Breast epithelium (tissue), 4 donors: Measurements from ENCODE around the gene PDK4. TPM values are rescaled to one million over a fixed set of nuclear protein-coding genes. Genes with fewer than 3 reads are reported as not detected.
A peak's percentile ranks its signal among the peaks of the same experiment; 100 is the strongest.

Source experiments
- DNase-seq, 2 donors: peaks; one replicate each; pipeline ENCODE4 v3.0.0-alpha.2; 2019; ENCODE audit warnings: low spot score in 2 of 2
- H3K27ac ChIP-seq, 2 donors: fragments of 200-600 bp; sonication (generic) in 1 of 2; one replicate each; pipeline ENCODE4 v1.5.1; 2016 to 2019; ENCODE audit warnings: mild to moderate bottlenecking in 1 of 2
- H3K27me3 ChIP-seq, 2 donors: fragments of 200-600 bp; sonication (generic) in 1 of 2; one replicate each; pipeline versions ENCODE4 v1.5.1 to v1.6.0; 2017 to 2019; ENCODE audit warnings: control low read depth in 1 of 2, mild to moderate bottlenecking in 1 of 2
- H3K36me3 ChIP-seq: fragments of 200-600 bp; one replicate; pipeline ENCODE4 v1.5.1; 2019
- H3K4me1 ChIP-seq, 2 donors: fragments of 200-600 bp; sonication (generic); one replicate each; pipeline ENCODE4 v1.5.1; 2016 to 2019; ENCODE audit warnings: control low read depth in 1 of 2
- H3K4me3 ChIP-seq, 3 donors: fragments of 200-600 bp; sonication (generic); 1 replicate in 2 of 3; 2 replicates in 1 of 3; pipeline ENCODE4 v1.5.1; 2016 to 2019; ENCODE audit warnings: mild to moderate bottlenecking in 3 of 3, moderate library complexity in 2 of 3
- H3K9me3 ChIP-seq, 2 donors: fragments of 200-600 bp; sonication (generic) in 1 of 2; one replicate each; pipeline ENCODE4 v1.5.1; 2016 to 2019; ENCODE audit warnings: control low read depth in 1 of 2
- POLR2A ChIP-seq: fragments of 450-650 bp; IDR thresholded peaks from one replicate; pipeline ENCODE4 v1.6.1; 2016; ENCODE audit warnings: antibody characterized with exemption, mild to moderate bottlenecking, moderate library complexity
- POLR2AphosphoS5 ChIP-seq, 3 donors: sonication (generic); formaldehyde crosslinking; IDR thresholded peaks; one replicate each; pipeline ENCODE4 v1.6.1; 2017; ENCODE audit warnings: antibody characterized with exemption in 3 of 3
- intact Hi-C: fragments of 100-400 bp; cut with DNase I; formaldehyde crosslinking; loops from one replicate; pipeline ENCODE4 v1.15.1; 2023; ENCODE audit warnings: low total_unique reads
- total RNA-seq, 3 donors: library from RNA; depleted of rRNA; stranded (reverse); fragments of >200 nt; gene quantifications; one replicate each; pipeline ENCODE4 v1.1.0, GENCODE V29; 2016
- TF ChIP-seq, protein P1 (sequence below), 3 donors: fragments of 450-650 bp; IDR thresholded peaks; one replicate each; pipeline ENCODE4 v1.5.1; 2016 to 2017; ENCODE audit warnings: antibody characterized with exemption in 3 of 3, mild to moderate bottlenecking in 3 of 3, moderate library complexity in 3 of 3

Gene PDK4
- total RNA-seq, 3 donors from 2014 or later, result 507 to 797 (median 729) TPM

DNA sequence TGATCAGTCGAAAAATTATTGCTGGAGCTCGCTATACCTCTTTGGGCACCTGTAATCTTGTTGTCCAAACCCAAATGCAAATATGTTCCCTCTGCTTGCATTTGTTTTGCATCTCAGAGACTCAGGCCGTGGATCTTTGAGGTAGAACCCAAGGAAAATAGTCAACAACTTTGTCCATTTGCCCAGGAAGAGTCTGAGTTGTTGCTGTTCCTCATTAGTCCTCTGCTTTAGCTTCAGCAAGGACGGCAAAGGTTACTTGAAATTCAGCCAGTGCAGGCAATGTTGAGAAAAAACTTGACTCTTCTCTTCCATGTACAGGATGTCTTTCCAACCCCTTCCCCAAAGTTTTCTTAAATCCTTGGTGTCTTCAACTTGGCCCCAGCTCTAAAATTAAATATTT is 45.8 kb downstream of the PDK4 start:
- no peaks in the 10 kb centered on the region for H3K36me3 ChIP-seq
- peak overlapping the region in 2 of 3 donors; percentile 26 to 54 for H3K4me3 ChIP-seq
- H3K27me3 ChIP-seq, result no peaks in the 10 kb centered on the region
- peaks cover 16 to 18% of the 10 kb centered on the region in 2 donors for H3K4me1 ChIP-seq
- no peak for DNase-seq
- intact Hi-C loops, result loop anchor here (5.0 kb wide), 1 partner anchor 47 kb away; the partner anchor contains the start of gene PDK4
- no peaks in the 10 kb centered on the region for H3K9me3 ChIP-seq
- no peak for TF ChIP-seq POLR2AphosphoS5 (IDR thresholded peaks at IDR 0.05)
- H3K27ac ChIP-seq, result peak overlapping the region; percentile 97 to 98

DNA sequence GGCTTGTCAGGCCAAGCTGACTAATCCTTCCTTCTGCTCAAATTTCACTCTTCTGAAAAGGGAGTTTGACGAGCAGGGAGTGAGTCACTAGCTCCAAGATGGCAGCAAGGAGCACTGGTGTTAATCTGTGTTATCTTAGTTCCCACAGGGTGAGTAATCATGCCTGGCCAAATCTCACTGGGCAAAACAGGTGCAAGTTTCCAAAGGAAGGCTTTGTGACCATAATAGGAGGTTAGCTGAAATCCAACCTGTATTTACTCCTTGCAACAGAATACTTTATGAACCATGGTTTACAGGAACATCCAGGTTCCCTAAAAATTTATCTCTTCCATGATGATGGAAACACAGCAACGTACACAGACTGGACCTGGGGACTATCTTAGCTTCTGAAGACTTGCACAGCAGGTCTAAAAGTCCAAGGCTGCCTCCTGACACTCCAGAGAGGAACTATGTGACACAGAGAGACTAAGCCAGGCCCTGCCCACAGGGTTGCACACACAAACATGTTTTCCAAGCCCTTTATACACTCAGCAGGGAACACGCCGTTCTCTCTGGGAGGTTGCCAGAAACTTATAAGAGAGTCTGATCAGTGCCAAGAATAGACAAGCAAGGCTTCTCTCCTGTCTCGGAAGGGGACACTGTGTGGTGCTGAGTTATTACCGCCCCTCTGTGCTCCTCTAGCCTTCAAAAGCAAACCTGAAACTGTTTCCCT is 46.3 kb downstream of the PDK4 start:
- peak overlapping the region in 2 of 3 donors; percentile 26 to 54 for H3K4me3 ChIP-seq
- no peaks in the 10 kb centered on the region for H3K27me3 ChIP-seq
- TF ChIP-seq, protein P1, sequence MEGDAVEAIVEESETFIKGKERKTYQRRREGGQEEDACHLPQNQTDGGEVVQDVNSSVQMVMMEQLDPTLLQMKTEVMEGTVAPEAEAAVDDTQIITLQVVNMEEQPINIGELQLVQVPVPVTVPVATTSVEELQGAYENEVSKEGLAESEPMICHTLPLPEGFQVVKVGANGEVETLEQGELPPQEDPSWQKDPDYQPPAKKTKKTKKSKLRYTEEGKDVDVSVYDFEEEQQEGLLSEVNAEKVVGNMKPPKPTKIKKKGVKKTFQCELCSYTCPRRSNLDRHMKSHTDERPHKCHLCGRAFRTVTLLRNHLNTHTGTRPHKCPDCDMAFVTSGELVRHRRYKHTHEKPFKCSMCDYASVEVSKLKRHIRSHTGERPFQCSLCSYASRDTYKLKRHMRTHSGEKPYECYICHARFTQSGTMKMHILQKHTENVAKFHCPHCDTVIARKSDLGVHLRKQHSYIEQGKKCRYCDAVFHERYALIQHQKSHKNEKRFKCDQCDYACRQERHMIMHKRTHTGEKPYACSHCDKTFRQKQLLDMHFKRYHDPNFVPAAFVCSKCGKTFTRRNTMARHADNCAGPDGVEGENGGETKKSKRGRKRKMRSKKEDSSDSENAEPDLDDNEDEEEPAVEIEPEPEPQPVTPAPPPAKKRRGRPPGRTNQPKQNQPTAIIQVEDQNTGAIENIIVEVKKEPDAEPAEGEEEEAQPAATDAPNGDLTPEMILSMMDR (IDR thresholded peaks at IDR 0.05), result no peak
- TF ChIP-seq POLR2AphosphoS5 (IDR thresholded peaks at IDR 0.05) (peak; percentile 88 to 95 (median 95)), POLR2A (peak; percentile 29)
- intact Hi-C loops, result loop anchor here (5.0 kb wide), 1 partner anchor 47 kb away; the partner anchor contains the start of gene PDK4
- peaks cover 16 to 18% of the 10 kb centered on the region in 2 donors for H3K4me1 ChIP-seq
- no peaks in the 10 kb centered on the region for H3K9me3 ChIP-seq
- H3K27ac ChIP-seq, result peak overlapping the region; percentile 97 to 98
- H3K36me3 ChIP-seq, result no peaks in the 10 kb centered on the region
- DNase-seq, result peak; percentile 86 to 97

DNA sequence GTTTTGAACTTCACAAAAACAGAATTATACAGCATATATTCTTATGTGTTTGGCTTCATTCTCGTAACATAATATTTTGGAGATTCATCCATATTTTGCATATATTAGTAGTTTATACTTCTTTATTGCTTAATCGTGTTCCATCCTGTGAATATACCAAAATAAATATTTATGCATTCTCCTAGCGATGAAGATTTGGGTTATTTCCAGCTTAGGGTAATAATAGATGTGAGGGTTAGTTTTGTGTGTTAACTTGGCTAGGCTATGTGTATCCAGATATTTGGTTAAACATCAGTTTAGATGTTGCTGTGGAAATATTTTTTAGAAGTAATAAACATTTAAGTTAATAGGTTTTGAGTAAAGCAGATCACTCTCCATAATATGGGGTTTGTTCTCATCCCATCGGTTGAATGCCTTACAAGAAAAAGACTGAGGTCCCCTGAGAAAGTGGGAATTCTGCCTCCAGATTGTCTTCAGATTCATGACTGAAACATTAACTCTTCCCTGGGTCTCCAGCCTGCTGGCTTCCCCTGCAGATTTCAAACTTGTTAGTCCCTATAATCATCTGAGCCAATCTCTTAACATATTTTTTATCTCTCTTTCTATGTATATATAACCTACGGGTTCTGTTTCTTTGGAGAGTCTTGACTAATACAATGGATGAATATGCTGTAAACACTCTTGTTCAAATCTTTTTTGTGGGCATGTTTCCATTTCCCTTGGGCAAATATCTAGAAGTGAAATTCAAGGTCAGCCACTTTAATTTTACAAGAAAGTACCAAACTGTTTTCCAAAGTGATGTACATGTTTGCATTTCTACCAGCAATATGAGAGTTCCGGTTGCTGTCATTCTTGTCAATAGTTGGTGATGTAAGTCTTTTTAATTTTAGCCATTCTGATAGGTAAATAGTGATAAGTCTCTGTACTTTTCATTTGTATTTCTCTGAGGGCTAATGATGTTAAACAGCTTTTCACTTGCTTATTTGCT is 48.7 kb downstream of the PDK4 start:
- Histone ChIP-seq H3K4me3 (no peak overlapping the region), H3K9me3 (no peaks in the 10 kb centered on the region), H3K27me3 (no peaks in the 10 kb centered on the region), H3K4me1 (peaks cover 16 to 18% of the 10 kb centered on the region in 2 donors), H3K27ac (peak overlapping the region; percentile 97 to 98), H3K36me3 (no peaks in the 10 kb centered on the region)
- TF ChIP-seq POLR2A (no peak), POLR2AphosphoS5 (IDR thresholded peaks at IDR 0.05) (no peak)
- TF ChIP-seq, protein P1 (IDR thresholded peaks at IDR 0.05), result no peak
- no peak for DNase-seq
- intact Hi-C loops, result no loop called here

DNA sequence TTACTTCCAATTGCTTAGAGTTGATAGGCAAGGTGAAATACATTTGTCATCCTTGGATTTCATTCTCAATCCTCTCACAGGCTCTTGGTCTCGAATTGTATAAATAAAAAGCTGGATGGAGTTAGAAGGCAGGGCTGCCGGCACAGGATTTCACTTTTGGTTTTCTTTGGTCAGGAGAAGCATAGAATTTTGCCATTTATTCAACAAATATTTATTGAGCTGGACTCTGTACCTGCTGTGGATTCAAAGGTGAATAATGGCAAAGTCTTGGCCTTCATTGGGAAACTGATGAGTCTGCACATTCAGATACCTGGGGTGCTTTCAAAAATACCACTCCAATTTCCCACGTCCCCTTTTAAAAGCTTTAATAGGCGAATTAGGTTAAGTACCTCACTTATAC is 49.7 kb downstream of the PDK4 start:
- Histone ChIP-seq H3K27me3 (no peaks in the 10 kb centered on the region), H3K4me3 (no peak overlapping the region), H3K27ac (peak overlapping the region; percentile 97 to 98), H3K36me3 (no peaks in the 10 kb centered on the region), H3K9me3 (no peaks in the 10 kb centered on the region), H3K4me1 (peaks cover 16 to 18% of the 10 kb centered on the region in 2 donors)
- TF ChIP-seq, protein P1 (IDR thresholded peaks at IDR 0.05), result no peak
- no peak for TF ChIP-seq POLR2AphosphoS5 (IDR thresholded peaks at IDR 0.05)
- no peak for TF ChIP-seq POLR2A
- DNase-seq, result no peak
- intact Hi-C loops, result no loop called here

DNA sequence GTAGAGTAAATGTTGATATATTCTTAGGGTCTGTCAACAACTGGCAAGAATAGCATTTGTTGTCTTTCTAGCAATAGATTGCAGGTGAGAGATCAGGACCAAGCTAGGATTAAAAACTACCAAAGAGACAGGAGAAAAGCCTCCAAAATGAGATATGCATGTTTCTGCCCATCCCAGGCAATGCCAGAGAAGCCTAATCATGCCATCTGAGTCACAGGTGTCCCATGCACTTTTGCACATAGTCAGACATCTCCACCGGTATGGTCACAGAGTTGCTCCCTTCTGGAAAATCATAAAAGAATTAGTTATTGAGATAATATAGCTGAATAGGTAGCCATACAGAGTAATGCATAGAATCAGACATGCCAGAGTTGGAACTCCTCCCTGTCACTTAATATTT is 50.6 kb downstream of the PDK4 start:
- no peaks in the 10 kb centered on the region for H3K9me3 ChIP-seq
- H3K36me3 ChIP-seq, result no peaks in the 10 kb centered on the region
- no peaks in the 10 kb centered on the region for H3K27me3 ChIP-seq
- H3K4me1 ChIP-seq, result peaks cover 8 to 12% of the 10 kb centered on the region in 2 donors
- intact Hi-C loops, result no loop called here
- TF ChIP-seq POLR2A, result no peak
- TF ChIP-seq, protein P1 (IDR thresholded peaks at IDR 0.05), result no peak
- no peak for TF ChIP-seq POLR2AphosphoS5 (IDR thresholded peaks at IDR 0.05)
- peak overlapping the region; percentile 77 to 84 for H3K27ac ChIP-seq
- H3K4me3 ChIP-seq, result peak overlapping the region; percentile 31 to 58 (median 38)
- DNase-seq, result no peak
